ENCODE data around the gene NFIC. TPM values are rescaled to one million over a fixed set of nuclear protein-coding genes. Genes with fewer than 3 reads are reported as not detected.

NFIC gene
- polyA plus RNA-seq, 2 of the 4 experiments (the other 2 are of a cell fraction) = 2.6 to 34.9 TPM

- WGBS (ENCODE audit: missing lambda C conversion rate) = 56% methylated on average over 6 of the region's 9 CpGs
- CTCF ChIA-PET = interaction anchor here (1.0 to 2.0 kb wide), 5 partner anchors 50 to 175 kb away, joined by 3 to 7 read pairs (median 4); no protein-coding TSS in a partner anchor
- ATAC-seq = peak; percentile 45 to 47; a peak in 5 of 6 replicates
Measured at GRCh38 chr19:3479834-3480215, 113.4 kb downstream of the NFIC start.

DNA sequence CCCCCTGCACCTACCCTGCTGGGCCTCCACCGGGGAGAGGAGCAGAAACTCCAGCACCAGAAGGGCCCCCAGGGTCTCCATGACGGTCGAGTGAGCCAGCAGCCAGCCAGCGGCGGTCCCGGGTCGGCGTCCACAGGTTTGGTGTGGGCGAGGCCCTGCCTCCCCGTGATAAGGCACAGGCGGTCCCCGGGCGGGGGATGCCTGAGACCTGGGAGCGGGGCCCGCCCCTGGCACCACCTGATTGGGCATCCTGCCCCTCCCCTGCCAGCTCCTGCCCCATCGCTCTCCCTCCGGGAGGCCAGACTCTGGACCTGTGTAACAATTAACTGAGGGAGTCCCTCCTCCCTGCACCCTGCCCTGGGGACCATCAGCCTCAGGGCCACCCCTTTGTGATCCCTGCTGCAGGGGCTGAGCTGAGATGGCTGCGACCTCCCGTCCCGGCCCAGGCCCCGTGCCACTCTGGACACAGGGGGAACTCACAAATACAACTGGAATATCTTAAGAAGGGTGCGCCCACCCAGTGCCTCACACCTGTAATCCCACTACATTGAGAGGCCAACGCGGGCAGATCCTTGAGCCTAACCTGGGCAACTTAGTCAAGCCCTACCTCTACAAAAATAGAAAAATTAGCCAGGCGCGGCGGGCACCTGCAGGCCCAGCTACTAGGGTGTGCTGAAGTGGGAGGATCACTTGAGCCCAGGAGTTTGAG is 114.2 kb downstream of the NFIC start, which contains the start of gene SMIM24:
Gene SMIM24 (minus strand): TSS at position 143 of the 709 bp plus-strand sequence. CDS start 62 bp downstream, at position 81.
- WGBS (ENCODE audit: missing lambda C conversion rate) = 69% methylated on average over 19 of the region's 27 CpGs
- no peak for FAIRE-seq
- ChIA-PET POLR2A (no interaction called here), CTCF (interaction anchor here (1.0 to 7.0 kb wide), 5 partner anchors 9 to 154 kb away, joined by 3 to 78 read pairs (median 4); no protein-coding TSS in a partner anchor)
- Histone ChIP-seq H3K4me1 (no peaks in the 10 kb centered on the region; the same call in 2 of the 3 replicates), H3K4me3 (no peak within 1 kb of the TSS), H3K9me3 (no peaks in the 10 kb centered on the region), H3K27ac (no peak within 1 kb of the TSS), H3K4me2 (peak within 1 kb of the TSS; percentile 64; the same call in 2 of the 3 replicates)
- TF ChIP-seq CHD2 (IDR thresholded peaks at IDR 0.05; ENCODE audit: low read length, partially characterized antibody) (no peak), FOSL2 (IDR thresholded peaks at IDR 0.05) (no peak), FOSL2 (CRISPR knock-in tag; IDR thresholded peaks at IDR 0.05) (no peak), TFCP2L1 (CRISPR knock-in tag; IDR thresholded peaks at IDR 0.05) (no peak), HES2 (IDR thresholded peaks at IDR 0.05) (no peak), PHF8 (IDR thresholded peaks at IDR 0.05; ENCODE audit: borderline replicate concordance, low read depth) (no peak), ELK1 (IDR thresholded peaks at IDR 0.05; ENCODE audit: low read depth, low read length) (no peak), BCL3 (IDR thresholded peaks at IDR 0.05) (no peak), CBX2 (IDR thresholded peaks at IDR 0.05; ENCODE audit: borderline replicate concordance, low read depth) (no peak), RAD21 (conservative IDR thresholded peaks at IDR 0.05 in 1 of 2, IDR thresholded peaks at IDR 0.05 in 1 of 2) (no peak), ZC3H11A (IDR thresholded peaks at IDR 0.05) (no peak), HOXB5 (CRISPR knock-in tag; IDR thresholded peaks at IDR 0.05) (no peak), MAX (IDR thresholded peaks at IDR 0.05) (no peak), E2F6 (IDR thresholded peaks at IDR 0.05; ENCODE audit: borderline replicate concordance, low read depth) (no peak)
- TF ChIP-seq, protein P1, sequence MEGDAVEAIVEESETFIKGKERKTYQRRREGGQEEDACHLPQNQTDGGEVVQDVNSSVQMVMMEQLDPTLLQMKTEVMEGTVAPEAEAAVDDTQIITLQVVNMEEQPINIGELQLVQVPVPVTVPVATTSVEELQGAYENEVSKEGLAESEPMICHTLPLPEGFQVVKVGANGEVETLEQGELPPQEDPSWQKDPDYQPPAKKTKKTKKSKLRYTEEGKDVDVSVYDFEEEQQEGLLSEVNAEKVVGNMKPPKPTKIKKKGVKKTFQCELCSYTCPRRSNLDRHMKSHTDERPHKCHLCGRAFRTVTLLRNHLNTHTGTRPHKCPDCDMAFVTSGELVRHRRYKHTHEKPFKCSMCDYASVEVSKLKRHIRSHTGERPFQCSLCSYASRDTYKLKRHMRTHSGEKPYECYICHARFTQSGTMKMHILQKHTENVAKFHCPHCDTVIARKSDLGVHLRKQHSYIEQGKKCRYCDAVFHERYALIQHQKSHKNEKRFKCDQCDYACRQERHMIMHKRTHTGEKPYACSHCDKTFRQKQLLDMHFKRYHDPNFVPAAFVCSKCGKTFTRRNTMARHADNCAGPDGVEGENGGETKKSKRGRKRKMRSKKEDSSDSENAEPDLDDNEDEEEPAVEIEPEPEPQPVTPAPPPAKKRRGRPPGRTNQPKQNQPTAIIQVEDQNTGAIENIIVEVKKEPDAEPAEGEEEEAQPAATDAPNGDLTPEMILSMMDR (IDR thresholded peaks at IDR 0.05) = no peak
- TF ChIP-seq, protein P2, sequence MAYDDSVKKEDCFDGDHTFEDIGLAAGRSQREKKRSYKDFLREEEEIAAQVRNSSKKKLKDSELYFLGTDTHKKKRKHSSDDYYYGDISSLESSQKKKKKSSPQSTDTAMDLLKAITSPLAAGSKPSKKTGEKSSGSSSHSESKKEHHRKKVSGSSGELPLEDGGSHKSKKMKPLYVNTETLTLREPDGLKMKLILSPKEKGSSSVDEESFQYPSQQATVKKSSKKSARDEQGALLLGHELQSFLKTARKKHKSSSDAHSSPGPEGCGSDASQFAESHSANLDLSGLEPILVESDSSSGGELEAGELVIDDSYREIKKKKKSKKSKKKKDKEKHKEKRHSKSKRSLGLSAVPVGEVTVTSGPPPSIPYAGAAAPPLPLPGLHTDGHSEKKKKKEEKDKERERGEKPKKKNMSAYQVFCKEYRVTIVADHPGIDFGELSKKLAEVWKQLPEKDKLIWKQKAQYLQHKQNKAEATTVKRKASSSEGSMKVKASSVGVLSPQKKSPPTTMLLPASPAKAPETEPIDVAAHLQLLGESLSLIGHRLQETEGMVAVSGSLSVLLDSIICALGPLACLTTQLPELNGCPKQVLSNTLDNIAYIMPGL (CRISPR knock-in tag; IDR thresholded peaks at IDR 0.05; ENCODE audit: borderline replicate concordance) = no peak
- DNase-seq (ENCODE audit: low read depth in 1 of 2, low spot score in 1 of 2) = no peak
- ATAC-seq = peak in 1 of 2 experiments; percentile 8; a peak in 1 of 6 replicates

More at GRCh38 chr19:3479834-3480215, 113.4 kb downstream of the NFIC start:
- DNase-seq (ENCODE audit: low read depth in 1 of 2, low spot score in 1 of 2) (peak in 1 of 2 experiments; percentile 47), FAIRE-seq (no peak)
- H3K4me1 ChIP-seq = no peaks in the 10 kb centered on the region; the same call in 2 of the 3 replicates
- TF ChIP-seq POLR2AphosphoS2 (conservative IDR thresholded peaks at IDR 0.05; ENCODE audit: low read length) (no peak), EP300 (IDR thresholded peaks at IDR 0.05) (no peak), RNF2 (IDR thresholded peaks at IDR 0.05; ENCODE audit: borderline replicate concordance, low read depth) (no peak), MYC (IDR thresholded peaks at IDR 0.05; ENCODE audit: borderline replicate concordance, low read length) (no peak), CBX2 (IDR thresholded peaks at IDR 0.05; ENCODE audit: borderline replicate concordance, low read depth) (no peak), JUNB (IDR thresholded peaks at IDR 0.05) (no peak), GATA3 (IDR thresholded peaks at IDR 0.05; ENCODE audit: borderline replicate concordance) (no peak), FOSB (CRISPR knock-in tag; IDR thresholded peaks at IDR 0.05) (no peak), HOXB5 (CRISPR knock-in tag; IDR thresholded peaks at IDR 0.05) (no peak), ZFP36 (IDR thresholded peaks at IDR 0.05; ENCODE audit: borderline replicate concordance, partially characterized antibody) (no peak), JUN (IDR thresholded peaks at IDR 0.05) (no peak), NPAS2 (CRISPR knock-in tag; IDR thresholded peaks at IDR 0.05; ENCODE audit: borderline replicate concordance) (no peak)
- TF ChIP-seq, protein P3, sequence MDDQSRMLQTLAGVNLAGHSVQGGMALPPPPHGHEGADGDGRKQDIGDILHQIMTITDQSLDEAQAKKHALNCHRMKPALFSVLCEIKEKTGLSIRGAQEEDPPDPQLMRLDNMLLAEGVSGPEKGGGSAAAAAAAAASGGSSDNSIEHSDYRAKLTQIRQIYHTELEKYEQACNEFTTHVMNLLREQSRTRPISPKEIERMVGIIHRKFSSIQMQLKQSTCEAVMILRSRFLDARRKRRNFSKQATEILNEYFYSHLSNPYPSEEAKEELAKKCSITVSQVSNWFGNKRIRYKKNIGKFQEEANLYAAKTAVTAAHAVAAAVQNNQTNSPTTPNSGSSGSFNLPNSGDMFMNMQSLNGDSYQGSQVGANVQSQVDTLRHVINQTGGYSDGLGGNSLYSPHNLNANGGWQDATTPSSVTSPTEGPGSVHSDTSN (IDR thresholded peaks at IDR 0.05) = no peak
- H3K4me3 ChIP-seq = no peak overlapping the region
- POLR2A ChIA-PET = no interaction called here
- no peaks in the 10 kb centered on the region for H3K9me3 ChIP-seq
- H3K4me2 ChIP-seq = no peak overlapping the region; the same call in 2 of the 3 replicates
- no peak overlapping the region for H3K27ac ChIP-seq

Data from A549 (cell line).